DMS 273 treated with DMSO at 0.1 percent for 48 hours (cell line): ENCODE results near the gene ANTXR1.
"Not testable (repeated sequence)": the region's sequence is repeated elsewhere in the genome, so short reads cannot be mapped to it uniquely, and the experiment has no call there.

Source experiments
- DNase-seq: peaks from one replicate; lab custom pipeline; 2025; lab: John Stamatoyannopoulos, UW

The ANTXR1 gene

GRCh38 chr2:69165091-69165880 lies 152.3 kb downstream of the ANTXR1 start:
- no peak for DNase-seq

DNA sequence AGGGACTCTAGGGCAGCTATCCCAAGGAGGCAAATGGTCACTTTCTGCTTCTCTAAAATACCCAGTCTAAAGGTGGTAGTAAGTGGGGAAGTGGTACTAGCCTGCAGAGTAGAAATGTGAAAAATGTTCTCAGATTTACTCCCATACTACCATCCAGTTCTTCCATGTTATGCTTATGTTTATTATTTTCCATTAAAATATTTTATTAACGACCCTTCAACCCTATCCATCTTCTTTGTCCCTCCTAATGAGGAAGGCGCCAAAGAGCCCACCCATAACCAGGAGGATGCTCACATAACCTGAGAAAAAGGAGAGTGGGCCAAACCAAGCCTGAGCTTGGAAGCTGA lies 153.5 kb downstream of the ANTXR1 start:
- no peak for DNase-seq

DNA sequence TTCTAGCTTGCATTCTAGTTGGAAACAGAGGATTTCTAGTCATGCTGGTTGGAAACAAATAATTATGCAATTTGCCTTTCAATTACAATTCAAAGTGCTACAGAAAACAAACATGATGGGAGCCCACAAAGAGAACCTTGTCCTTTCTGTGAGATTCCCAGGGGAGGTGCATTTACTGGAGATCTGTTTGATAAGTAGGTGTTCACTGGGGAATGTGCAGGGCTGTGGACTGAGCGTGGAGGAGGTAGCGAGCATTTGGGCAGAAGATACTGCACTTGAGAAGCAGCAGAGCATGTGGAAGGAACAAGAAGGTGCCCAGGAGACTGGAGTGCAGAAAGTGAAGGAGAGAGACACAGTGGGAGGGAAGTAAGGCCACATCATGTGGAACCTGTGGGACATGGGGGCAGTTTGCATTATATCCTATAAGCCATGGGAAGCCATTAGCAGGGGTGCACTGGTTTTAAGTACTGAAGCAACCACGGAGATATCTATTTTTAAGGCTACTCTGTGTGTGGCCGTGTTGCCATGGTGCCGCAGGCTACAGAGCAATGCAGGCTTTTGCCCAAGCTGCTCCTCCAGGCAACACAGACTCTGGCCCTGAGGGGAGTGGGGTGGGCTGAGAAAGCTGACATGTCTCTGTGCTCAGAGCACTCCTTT lies 154.0 kb downstream of the ANTXR1 start:
- DNase-seq, result no peak

- DNase-seq, result no peak
Measured at GRCh38 chr2:69167469-69167822, 154.5 kb downstream of the ANTXR1 start.

- DNase-seq, result no peak
Measured at GRCh38 chr2:69168144-69168813, 155.3 kb downstream of the ANTXR1 start.

DNA sequence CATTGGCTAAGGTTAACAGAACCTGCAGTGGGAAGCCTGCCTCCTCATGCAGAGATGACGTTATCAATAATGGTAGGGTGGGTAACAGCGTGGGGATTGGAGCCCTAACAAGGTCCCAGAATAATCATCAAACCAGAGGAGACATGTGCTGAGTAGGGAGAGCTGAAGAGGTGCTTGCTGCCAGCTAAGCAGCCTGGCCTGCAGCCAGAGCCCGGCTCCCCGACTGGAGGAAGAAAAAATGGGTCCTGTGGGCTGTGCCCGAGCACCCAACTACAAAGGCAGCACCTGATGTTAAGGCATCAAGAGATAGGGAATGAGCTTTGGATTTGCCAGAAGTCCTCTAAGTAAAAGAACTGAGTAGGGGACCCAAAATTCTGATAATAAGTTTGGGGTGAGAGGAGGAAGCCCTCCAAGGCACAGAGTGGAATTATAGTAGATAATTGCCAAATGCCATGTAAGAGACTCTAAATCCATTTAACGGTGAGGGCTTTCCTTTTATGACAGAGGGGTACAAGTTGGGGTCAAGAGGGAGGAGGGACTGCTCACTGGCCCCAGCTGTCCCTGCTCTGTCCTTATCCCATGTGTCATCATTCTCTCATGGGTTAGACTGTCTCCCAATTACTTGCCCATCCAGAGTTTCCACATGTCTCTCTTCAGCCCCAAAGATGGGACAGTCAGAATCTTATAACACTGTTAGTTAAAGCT lies 156.1 kb downstream of the ANTXR1 start:
- no peak for DNase-seq

GRCh38 chr2:69169655-69170389 lies 156.8 kb downstream of the ANTXR1 start:
- DNase-seq, result no peak

- no peak for DNase-seq
Measured at GRCh38 chr2:69170661-69171060, 157.7 kb downstream of the ANTXR1 start.

DNA sequence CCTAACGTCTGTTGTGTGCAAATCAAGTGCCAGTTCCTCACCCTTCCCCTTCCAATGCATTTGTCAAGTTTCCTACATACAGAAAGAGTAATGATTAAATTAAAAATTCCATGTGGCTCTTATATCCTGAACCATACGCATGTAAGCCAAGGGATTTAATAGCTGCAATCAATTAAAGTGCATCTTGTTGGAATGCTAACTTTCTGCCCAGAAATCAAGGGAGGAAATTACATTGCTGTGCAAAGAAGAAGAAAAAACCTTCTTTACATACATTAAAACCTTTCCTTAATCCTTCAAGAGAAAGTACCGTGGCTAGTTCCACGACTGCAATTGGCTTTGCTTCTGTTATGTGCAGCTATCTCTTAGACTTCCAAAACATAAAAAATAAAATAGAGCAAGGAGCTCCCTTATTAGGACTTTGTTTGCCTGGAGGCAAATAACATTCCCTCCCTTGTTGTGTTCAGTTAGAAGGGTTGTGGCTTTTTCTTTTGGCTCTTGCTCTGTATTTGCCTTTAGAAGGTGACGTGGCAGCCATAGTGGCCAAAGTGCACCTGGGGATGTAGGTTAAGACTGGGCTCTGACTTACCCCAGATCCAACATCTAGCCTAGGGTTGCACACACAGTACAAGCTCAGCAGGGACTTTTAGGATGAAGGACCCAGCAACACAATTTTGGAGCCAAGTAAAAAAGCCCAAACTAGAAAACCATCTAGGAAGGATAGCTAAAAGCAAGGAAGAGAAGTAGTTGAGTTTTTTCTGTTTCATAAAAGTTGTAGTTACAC lies 158.3 kb downstream of the ANTXR1 start:
- DNase-seq, result no peak

DNA sequence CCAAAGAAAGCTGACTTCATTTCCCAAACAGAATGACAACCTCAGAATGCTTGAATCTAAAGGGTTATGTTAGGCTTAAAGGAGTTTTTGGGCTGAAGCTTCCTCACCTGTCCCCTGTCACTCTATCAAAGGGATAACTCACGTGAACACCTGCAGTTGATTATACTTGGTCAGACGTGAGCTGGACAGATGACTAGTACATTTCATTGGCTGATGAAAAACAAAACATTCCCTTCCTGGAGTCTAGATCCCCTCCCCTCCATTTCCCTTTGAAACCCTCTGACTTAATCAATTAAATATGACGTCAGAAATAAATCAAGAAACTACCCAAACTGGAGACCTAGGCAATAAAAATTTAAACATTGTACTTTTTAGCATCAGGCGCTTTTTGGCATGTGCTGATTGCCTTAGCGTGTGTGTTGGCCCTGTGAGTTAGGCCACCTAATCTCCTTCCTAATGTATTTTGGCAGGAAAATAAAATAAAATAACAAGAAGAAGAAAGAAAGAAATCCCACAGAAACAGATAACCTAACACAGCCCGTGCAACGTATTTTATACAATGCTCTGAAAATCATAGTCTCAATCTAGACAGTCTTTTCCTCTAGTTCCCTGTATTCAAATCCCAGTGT lies 159.0 kb downstream of the ANTXR1 start:
- DNase-seq, result no peak

DNA sequence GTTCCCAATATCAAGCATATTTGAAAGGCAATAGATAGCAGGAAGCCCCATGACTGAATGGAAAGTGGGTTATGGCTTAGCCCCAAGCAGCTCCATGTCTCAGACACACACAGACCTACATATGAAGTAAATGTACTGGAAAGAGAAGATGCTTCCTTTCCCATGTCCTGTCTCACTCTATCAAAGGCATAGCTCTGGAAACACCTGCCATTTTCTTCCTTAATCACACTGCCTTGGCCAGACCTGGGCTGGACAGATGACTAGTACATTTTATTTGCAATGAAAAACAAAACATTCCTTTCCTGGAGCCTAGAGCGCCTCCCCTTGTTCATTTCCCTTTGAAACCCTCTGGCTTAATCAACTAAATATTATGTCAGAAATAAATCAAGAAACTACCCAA lies 160.7 kb downstream of the ANTXR1 start:
- no peak for DNase-seq

GRCh38 chr2:69174211-69174610 lies 161.2 kb downstream of the ANTXR1 start:
- not testable (repeated sequence) for DNase-seq

GRCh38 chr2:69175790-69176715 lies 163.1 kb downstream of the ANTXR1 start:
- DNase-seq, result no peak

GRCh38 chr2:69177063-69177771 lies 164.2 kb downstream of the ANTXR1 start:
- no peak for DNase-seq

- DNase-seq, result no peak
Measured at GRCh38 chr2:69177785-69178636, 165.0 kb downstream of the ANTXR1 start.

DNA sequence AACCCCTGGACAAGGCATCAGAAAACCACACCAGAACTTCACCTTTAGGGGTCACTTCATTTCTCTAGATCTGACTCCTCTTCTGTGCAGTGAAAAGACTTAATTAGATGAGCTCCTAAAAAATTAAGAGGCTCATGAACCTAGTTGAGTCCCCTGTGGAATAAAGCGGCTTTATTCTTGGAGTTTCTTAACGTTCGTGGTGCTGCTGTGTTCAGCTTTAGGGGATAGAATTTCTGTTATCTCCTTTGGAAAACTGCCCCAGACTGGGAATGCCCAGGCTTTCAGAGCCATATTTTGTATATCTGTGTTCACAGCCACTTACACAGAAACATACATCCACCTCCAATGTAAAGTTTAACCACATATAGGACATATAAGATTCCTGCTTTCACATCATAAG lies 165.8 kb downstream of the ANTXR1 start:
- DNase-seq, result no peak

- no peak for DNase-seq
Measured at GRCh38 chr2:69180227-69180626, 167.2 kb downstream of the ANTXR1 start.

DNA sequence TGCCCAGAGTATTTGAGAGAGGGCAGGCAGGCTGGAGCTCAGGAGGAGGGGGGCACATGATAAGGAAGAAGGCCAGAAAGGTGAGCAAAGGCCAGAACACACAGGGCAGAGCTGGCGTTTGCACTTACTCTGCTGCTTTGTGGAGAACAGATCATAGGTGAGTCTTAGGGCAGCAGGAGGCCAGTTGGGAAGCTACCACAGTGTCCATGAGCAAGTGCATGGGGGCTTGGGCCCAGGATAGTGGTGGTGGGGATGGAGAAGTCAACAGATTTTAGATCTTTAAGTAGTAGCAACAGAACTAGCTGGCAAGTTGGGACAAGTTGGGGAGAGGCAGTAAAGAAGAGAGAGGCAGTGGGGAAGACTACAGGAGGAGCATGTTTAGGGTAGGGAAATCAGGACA lies 168.0 kb downstream of the ANTXR1 start:
- DNase-seq, result no peak
